HG02759 (cell line): Measurements from ENCODE around the gene FGFR2.

ENCODE experiments used
- ATAC-seq: cut with Tn5 transposase; IDR thresholded peaks from one replicate; pipeline ENCODE4 v1.9.1; 2021; ENCODE audit warnings: mild to moderate bottlenecking, moderate library complexity; ENCODE audit not compliant: unreplicated experiment

FGFR2 gene

DNA sequence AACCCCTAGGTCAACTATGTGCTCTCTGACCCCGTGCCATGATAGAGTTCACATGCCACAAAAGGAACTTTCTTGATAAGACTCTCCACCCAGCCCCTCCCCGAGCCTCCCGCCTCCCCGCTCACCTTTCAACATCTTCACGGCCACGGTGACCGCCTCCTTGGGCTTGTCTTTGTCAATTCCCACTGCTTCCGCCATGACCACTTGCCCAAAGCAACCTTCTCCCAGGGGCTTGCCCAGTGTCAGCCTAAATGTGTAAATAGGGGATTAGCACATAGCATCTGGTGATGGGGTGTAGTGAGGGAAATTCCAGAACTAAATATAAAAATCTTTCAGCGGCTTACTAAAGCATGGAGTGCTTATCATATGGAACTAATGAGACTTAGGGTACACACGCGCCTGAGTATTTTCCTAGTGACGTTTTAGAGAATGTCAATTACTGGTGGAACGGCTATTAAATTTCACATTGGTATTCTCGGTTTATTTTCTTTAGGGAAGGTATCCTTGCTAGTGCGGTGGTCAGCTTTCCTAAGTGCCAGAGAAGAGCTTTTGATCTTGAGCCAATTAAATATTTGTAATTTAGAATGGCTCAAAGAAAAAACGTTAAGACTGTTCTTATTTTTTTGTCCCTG lies 97.4 kb downstream of the FGFR2 start:
- ATAC-seq, result no peak

DNA sequence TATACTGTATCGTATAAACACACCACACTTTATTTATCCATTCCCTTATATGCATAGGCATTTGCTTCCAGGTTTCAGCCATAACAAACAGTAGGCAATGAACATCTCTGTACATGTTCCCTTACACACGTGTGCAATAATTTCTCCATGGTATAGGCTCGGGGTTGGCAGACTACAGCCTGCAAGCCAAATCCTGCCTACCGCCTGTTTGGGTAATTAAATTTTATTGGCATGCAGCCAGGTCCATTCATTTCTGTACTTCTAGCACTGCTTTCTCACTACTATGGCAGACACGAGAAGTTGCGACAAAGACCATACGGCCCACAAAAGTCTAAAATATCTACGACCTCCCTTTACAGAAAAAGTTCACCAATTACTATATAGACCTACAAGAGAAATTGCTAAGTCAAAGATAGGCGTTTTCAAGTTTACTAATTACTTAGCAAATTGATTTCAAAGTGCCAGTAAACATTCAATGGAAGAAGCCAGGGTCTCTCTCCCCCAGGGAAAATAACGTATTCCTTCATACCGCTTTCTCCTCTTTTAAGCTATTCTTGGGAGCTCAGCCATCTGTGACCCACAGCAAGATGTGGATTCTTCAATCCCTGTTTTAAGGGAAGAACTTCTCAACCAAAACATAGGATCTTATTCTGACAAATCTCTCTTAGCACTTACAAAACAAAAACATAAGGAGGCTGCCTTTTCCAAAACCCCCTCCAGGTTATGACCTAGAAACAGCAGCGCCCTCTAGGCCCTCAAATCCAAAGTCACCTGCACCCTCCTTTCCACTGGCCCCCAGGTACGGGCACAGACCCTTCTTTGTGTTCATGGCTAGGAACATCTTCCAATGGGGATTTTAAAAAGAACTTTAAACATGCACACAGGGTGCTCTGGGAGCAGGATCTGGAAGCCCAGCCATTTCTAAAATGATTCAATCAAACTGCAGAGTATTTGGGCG lies 100.5 kb downstream of the FGFR2 start:
- ATAC-seq, result no peak

- ATAC-seq, result no peak
These were observed 102.5 kb downstream of the FGFR2 start for GRCh38 chr10:121495719-121496118.

DNA sequence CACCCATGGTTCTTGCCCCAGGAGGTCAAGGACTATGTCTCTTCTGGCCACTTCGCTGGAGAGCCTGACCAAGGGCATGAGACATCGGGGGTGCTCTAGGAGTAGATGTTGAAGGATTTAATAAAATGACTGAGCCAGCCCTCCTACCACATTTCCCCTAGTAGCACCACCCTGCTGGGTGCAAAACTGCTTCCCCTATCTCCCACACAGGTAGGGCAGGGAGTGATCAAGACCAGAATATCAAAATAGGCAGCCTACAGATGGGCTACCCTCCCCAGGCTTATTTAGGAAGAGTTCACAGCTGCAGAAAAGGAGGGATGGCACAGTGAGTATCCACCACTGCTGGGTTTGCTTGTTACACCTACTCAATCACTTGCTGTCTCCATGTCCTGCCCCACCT lies 103.9 kb downstream of the FGFR2 start:
- no peak for ATAC-seq

GRCh38 chr10:121493521-121493920 lies 104.7 kb downstream of the FGFR2 start:
- ATAC-seq, result no peak

- ATAC-seq, result no peak
These were observed 107.2 kb downstream of the FGFR2 start for GRCh38 chr10:121490871-121491519.

- no peak for ATAC-seq
These were observed 112.7 kb downstream of the FGFR2 start for GRCh38 chr10:121485436-121486139.

DNA sequence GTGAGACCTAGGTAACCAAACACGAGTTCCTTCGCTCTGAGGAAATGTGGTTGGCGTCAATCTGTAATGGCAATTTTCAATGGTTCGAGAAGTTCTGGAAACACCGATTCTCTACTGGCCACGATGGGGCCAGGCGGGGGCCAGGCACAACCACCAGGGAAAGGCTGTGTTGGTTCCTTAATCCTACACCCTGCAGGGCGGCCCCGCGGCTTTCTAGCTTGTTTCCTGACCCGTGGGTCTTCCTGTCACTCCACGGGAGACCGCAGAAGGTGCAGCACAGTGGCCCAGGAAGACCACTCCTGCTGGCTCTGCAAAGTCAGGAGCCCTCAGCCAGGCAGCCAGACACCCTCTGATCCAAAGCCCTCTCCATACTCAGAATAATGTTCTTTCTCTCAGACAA lies 113.4 kb downstream of the FGFR2 start:
- no peak for ATAC-seq

- no peak for ATAC-seq
These were observed 113.8 kb downstream of the FGFR2 start for GRCh38 chr10:121484401-121484800.

DNA sequence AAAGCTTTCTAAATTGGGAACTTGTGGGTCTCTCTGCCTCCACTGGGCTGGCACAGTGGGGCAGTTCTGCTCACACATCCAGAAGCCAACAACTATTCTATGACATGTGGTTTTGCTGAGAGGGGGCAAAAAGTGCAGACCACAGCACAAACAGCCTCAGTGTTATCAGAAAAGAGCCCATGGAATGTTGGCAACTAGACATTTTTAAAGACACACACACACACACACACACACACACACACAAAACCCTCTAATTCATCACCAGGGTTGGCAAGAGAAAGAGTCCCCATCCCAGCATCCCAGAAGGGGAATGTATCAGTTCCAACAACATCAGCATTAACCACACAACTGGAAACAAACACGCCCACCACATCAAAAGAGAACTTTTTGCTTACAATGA lies 117.1 kb downstream of the FGFR2 start:
- no peak for ATAC-seq

DNA sequence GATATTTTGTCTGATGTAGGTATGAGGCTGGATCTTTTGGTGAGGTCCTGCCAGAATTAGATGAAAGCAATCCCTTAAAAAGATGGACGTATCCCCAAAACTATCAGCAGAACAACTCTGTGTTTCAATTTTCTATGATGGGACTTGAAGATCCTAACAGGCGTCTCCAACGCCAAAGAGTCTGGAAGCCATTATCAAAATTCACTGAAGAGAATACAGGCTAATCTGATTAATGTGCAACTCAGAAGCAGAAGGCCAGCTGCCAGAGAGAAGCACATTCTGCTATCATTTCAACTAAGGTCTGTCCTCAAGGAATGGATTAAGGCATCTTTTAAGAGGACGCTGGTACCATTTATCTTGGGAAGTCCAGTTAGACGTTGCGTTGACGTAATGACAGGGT lies 119.7 kb downstream of the FGFR2 start:
- ATAC-seq, result no peak

- ATAC-seq, result no peak
These were observed 128.2 kb downstream of the FGFR2 start for GRCh38 chr10:121469797-121470606.

GRCh38 chr10:121468726-121469125 lies 129.5 kb downstream of the FGFR2 start:
- no peak for ATAC-seq

DNA sequence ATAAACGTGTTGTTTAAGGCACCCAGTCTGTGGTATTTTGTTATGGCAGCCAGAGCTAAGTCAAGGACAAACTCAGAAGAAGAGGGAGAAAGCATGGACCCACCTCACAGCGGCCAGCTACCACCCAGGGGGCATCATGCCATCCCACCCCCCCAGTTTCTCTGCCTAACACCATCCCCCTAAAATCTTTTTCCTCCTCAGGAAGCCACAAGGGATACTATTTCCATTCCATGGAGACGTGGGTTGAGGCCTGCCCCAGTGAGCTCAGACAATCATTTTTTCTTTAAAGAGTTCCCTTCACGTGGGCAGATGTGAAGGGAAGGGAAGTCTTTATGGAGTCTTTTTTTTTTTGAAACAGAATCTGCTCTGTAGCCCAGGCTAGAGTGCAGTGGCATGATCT lies 131.8 kb downstream of the FGFR2 start:
- no peak for ATAC-seq

GRCh38 chr10:121465215-121465614 lies 133.0 kb downstream of the FGFR2 start:
- no peak for ATAC-seq

GRCh38 chr10:121464517-121464916 lies 133.7 kb downstream of the FGFR2 start:
- no peak for ATAC-seq

DNA sequence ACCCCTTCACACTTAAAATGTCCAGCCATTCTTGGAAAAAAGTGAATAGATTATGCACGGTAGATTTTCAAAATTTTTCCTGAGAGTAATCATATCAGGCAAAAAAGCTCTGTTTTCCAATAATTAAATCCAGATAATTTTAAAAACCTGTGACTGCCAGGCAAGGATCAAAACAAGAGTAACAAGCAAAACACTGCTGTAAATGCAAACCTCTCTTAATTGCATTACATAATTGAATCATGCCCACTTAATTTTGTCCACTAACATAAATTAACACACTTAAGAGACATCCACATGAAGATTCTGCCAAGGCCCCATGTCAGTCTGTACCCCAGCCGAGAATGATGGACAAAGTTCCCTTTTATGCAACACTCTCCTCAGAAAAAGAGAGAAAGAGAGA lies 135.3 kb downstream of the FGFR2 start:
- no peak for ATAC-seq

DNA sequence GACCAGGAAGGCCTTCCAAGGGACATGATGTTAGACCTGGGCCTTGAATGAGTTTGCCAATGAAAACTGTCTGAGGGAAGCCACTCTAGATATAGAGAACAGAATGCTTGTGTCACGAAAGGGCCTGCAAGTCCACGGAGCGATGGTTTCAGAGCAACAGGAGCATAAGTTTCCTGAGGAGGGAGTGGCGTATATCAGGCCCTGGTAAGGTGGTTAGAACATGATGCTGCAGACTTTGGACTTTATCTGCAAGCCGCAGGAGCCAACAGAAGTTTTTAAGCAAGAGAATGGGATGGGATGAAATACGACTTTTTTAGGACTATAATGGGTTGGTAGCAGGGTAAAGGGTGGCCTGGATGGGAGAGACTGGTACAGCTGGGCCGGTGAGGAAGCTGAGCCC lies 136.0 kb downstream of the FGFR2 start:
- ATAC-seq, result no peak

DNA sequence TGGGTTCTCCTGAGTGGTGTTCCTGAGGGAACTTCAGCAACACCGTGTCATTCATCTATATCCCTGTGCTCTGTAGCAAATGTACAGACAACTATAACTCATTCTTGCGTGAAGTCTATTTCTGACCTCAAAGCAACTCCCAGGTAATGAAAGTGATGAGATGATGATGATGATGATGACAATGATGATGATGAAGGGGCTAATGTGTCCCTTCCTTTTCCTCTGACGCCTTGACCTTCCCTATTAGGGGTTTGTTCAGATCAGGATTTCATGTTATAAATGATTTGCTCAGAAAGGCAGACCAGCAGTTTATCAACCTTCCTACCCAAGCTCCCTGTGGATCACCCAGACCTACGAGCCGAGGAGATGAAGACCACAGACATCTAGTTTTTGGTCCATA lies 136.9 kb downstream of the FGFR2 start:
- no peak for ATAC-seq

DNA sequence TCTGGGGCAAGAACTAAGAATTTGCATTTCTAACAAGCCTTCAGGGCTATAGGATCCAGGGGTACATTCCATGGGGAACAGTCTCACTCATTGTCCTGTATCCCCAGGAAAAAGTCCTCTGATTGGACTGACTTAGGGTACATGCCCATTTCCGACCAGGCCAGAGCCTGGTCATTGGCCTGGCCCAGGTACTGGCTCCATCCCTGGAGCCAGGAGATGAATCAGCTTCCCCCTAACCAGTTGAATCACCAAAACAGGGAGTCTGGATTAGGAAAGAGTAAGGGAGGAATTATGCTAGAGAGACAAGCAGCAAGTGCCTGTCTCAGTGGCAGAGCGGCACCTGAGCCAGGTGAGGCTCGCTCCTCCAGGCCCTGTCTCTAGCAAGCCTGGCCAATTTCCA lies 137.5 kb downstream of the FGFR2 start:
- ATAC-seq, result no peak
